Measurements from ENCODE around the gene TRIM44.

GRCh38 chr11:35622070-35622469 is 40.5 kb upstream of the TRIM44 start:
- TF ChIP-seq POLR2A (IDR thresholded peaks at IDR 0.05; ENCODE audit: low read length) = no peak
- TF ChIP-seq GATA1 (IDR thresholded peaks at IDR 0.05; ENCODE audit: low read depth, low read length) = no peak
